Calu3 (cell line): ENCODE results near the gene CPD. TPM values are rescaled to one million over a fixed set of nuclear protein-coding genes. Genes with fewer than 3 reads are reported as not detected.

Experiments used
- BruUV-seq: library from RNA; stranded (reverse); fragments of 400-500 nt; replicated peaks from 2 replicates; lab custom pipeline; 2021; lab: Mats Ljungman, UMichigan
- CTCF ChIA-PET: fragments of 300-600 bp; sonication (Branson Sonifier 250); formaldehyde crosslinking; loops from one replicate; lab custom pipeline; 2022; ENCODE audit warnings: antibody characterized with exemption; lab: Charles Lee
- DNase-seq: peaks from one replicate; pipeline ENCODE4 v3.0.0; 2022
- H3K27ac Mint-ChIP-seq: one replicate; pipeline ENCODE4 v1.8.0; 2022; ENCODE audit warnings: mixed read lengths; ENCODE audit not compliant: unreplicated experiment
- H3K27me3 Mint-ChIP-seq: one replicate; pipeline ENCODE4 v1.8.0; 2022; ENCODE audit warnings: mixed read lengths; ENCODE audit not compliant: unreplicated experiment
- H3K36me3 Mint-ChIP-seq: one replicate; pipeline ENCODE4 v1.8.0; 2022; ENCODE audit warnings: mild to moderate bottlenecking, moderate library complexity, mixed read lengths; ENCODE audit not compliant: insufficient read depth, unreplicated experiment
- H3K4me1 Mint-ChIP-seq: one replicate; pipeline ENCODE4 v1.8.0; 2022; ENCODE audit warnings: mild to moderate bottlenecking, low read depth, mixed read lengths; ENCODE audit not compliant: unreplicated experiment
- H3K4me3 Mint-ChIP-seq: one replicate; pipeline ENCODE4 v1.8.0; 2022; ENCODE audit warnings: mild to moderate bottlenecking, low read depth, moderate library complexity, mixed read lengths; ENCODE audit not compliant: unreplicated experiment
- H3K9me3 Mint-ChIP-seq: one replicate; pipeline ENCODE4 v1.8.0; 2022; ENCODE audit warnings: low read depth, mixed read lengths; ENCODE audit not compliant: unreplicated experiment
- intact Hi-C: fragments of 100-400 bp; cut with micrococcal nuclease; formaldehyde crosslinking; loops from one replicate; pipeline ENCODE4 v1.10.0; 2022; ENCODE audit not compliant: unreplicated experiment
- total RNA-seq: library from RNA; stranded (reverse); gene quantifications from 2 replicates; pipeline ENCODE4 v1.2.3, GENCODE V29; 2022
- TF ChIP-seq, protein P1 (sequence below): fragments of 200-600 bp; IDR thresholded peaks from one replicate; pipeline ENCODE4 v1.8.0; 2022; ENCODE audit warnings: antibody characterized with exemption; ENCODE audit not compliant: unreplicated experiment

Gene CPD
- total RNA-seq, 1 experiment from 2014 or later, result 82.9 TPM

DNA sequence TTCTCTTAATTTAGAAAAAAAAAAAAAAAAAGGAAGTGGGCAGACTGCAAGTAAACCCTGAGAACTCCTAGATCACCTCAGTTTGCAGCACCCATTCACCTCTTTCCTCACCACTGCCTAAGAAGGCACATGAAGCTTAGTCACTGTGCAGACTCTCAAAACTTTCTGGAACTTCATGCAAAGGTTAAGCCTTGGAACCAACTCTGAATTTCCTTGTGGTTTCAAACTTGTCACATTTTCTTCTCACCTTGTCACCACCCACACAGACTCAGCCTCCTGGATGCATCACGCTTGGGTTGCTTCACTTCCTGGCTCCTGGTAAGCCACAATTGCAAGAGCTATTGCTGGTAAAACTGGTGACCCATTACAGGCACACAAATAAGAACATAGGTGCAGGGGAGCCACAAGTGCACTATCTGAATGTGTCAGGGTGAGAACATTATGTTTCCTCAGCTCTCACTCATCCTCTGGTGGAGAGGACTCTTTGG lies 15.0 kb upstream of the CPD start:
- CTCF ChIA-PET, result interaction anchor here (1.0 to 1.2 kb wide), 2 partner anchors 13 to 19 kb away, joined by 7 to 8 read pairs; no protein-coding TSS in a partner anchor
- TF ChIP-seq, protein P1, sequence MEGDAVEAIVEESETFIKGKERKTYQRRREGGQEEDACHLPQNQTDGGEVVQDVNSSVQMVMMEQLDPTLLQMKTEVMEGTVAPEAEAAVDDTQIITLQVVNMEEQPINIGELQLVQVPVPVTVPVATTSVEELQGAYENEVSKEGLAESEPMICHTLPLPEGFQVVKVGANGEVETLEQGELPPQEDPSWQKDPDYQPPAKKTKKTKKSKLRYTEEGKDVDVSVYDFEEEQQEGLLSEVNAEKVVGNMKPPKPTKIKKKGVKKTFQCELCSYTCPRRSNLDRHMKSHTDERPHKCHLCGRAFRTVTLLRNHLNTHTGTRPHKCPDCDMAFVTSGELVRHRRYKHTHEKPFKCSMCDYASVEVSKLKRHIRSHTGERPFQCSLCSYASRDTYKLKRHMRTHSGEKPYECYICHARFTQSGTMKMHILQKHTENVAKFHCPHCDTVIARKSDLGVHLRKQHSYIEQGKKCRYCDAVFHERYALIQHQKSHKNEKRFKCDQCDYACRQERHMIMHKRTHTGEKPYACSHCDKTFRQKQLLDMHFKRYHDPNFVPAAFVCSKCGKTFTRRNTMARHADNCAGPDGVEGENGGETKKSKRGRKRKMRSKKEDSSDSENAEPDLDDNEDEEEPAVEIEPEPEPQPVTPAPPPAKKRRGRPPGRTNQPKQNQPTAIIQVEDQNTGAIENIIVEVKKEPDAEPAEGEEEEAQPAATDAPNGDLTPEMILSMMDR, result no peak
- Mint-ChIP-seq H3K36me3 (no peaks in the 10 kb centered on the region), H3K27me3 (no peaks in the 10 kb centered on the region), H3K4me3 (no peak overlapping the region), H3K4me1 (peaks cover 6% of the 10 kb centered on the region), H3K27ac (no peak overlapping the region), H3K9me3 (peaks cover 6% of the 10 kb centered on the region)
- intact Hi-C loops, result no loop called here
- peak; percentile 56 for DNase-seq
- no TSS peak for BruUV-seq

DNA sequence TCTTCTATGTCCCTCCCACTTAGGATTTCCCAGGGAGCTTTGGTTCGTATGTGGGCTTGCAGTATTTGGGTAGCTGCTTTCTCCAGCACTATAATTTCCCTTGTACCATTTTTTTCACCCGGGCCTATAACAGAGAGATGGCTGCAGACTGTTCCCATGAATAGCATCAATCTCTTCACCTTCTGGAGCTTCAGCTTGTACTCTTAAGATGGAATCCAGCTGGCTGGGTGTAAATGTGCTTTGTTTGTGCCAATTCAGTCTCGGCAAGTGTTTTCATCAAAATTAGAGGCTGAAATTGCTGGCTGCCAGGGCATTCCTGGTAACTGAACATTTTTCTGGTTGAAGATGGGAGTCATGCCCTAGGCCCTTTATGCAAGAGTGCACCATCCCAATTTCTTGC lies 12.2 kb upstream of the CPD start:
- H3K4me3 Mint-ChIP-seq, result no peak overlapping the region
- no peaks in the 10 kb centered on the region for H3K9me3 Mint-ChIP-seq
- BruUV-seq, result no TSS peak
- TF ChIP-seq, protein P1, result no peak
- H3K27ac Mint-ChIP-seq, result no peak overlapping the region
- intact Hi-C loops, result no loop called here
- CTCF ChIA-PET, result no interaction called here
- no peaks in the 10 kb centered on the region for H3K36me3 Mint-ChIP-seq
- no peaks in the 10 kb centered on the region for H3K27me3 Mint-ChIP-seq
- DNase-seq, result no peak
- peaks cover 23% of the 10 kb centered on the region for H3K4me1 Mint-ChIP-seq

DNA sequence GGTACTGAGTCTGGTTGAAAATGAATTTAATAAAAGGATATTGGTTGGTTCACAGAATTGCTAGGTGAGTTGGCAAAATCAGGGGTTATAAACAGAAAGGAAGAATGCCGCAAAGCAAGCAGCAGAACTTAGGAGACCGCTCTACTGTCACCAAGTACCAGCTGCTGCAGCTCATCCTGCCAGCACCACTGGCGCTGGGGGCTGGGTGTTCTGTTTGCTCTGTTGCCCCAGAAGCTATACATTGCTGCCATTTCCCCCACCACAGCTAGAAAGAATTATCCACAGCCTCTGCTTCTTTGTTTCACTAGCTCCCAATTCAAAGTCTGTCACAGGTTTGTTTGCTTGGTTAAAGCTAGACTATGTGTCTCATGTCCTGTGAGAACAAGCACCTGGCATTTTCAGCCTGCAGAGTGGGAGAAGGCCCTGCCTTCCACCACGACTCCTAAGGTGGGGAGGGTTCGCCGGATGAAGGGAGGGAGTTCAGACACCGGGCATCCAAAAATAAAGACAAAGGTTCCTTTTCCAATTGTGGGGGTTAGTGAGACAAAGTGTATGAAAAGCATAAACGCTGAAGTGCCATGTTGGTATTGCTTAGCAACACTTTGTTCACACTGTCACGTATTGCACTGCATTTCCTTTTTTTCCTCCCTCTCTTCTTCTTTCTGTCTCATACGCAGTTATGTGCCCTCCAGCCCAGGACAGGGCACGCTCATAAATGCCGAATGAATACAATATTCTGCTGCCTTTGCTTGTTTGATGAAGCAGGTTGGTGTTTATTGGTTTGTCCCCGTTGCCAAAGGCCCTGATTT lies 9.6 kb upstream of the CPD start:
- CTCF ChIA-PET, result interaction anchor here (1.5 kb wide), 1 partner anchor 24 kb away, joined by 5 read pairs; no protein-coding TSS in a partner anchor
- intact Hi-C loops, result no loop called here
- Mint-ChIP-seq H3K4me1 (peaks cover 18% of the 10 kb centered on the region), H3K9me3 (no peaks in the 10 kb centered on the region), H3K27me3 (no peaks in the 10 kb centered on the region), H3K27ac (no peak overlapping the region), H3K36me3 (no peaks in the 10 kb centered on the region), H3K4me3 (no peak overlapping the region)
- no peak for DNase-seq
- TF ChIP-seq, protein P1, result no peak
- no TSS peak for BruUV-seq

DNA sequence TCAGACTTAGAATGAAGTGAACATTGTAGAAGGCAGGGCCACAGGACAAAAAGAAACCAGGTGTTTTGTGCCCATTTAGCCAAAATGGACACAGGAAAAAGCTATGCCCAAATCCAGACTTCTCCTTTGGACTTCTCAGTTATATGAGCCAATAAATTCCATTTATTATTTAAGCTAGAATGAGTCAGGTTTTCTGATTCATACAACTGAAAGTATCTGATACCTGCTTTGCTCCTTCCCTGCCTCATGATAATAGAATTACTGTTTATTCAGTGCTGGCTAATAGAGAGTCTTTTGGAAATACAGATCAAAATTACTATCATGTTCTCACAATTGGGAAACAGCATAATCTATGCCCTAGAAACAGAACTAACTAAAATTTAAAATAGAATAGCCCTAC lies 8.7 kb upstream of the CPD start:
- BruUV-seq, result no TSS peak
- no peaks in the 10 kb centered on the region for H3K36me3 Mint-ChIP-seq
- H3K9me3 Mint-ChIP-seq, result no peaks in the 10 kb centered on the region
- TF ChIP-seq, protein P1, result no peak
- CTCF ChIA-PET, result interaction anchor here (1.5 kb wide), 1 partner anchor 25 kb away, joined by 5 read pairs; no protein-coding TSS in a partner anchor
- H3K27ac Mint-ChIP-seq, result no peak overlapping the region
- DNase-seq, result no peak
- H3K27me3 Mint-ChIP-seq, result no peaks in the 10 kb centered on the region
- H3K4me1 Mint-ChIP-seq, result peaks cover 17% of the 10 kb centered on the region
- no peak overlapping the region for H3K4me3 Mint-ChIP-seq
- intact Hi-C loops, result no loop called here
